T-cell (primary cell): ENCODE data around the gene LSM2. TPM values are rescaled to one million over a fixed set of nuclear protein-coding genes. Genes with fewer than 3 reads are reported as not detected.
A peak's percentile ranks its signal among the peaks of the same experiment; 100 is the strongest.
"Not testable (repeated sequence)": the region's sequence is repeated elsewhere in the genome, so short reads cannot be mapped to it uniquely, and the experiment has no call there.

Experiments used
- ATAC-seq, 4 experiments: fragments of 200-7000 bp in 3 of 4; fragments of 150-1000 bp in 1 of 4; cut with Tn5 transposase; replicated peaks in 1 of 4; 1 replicate in 3 of 4; 2 replicates in 1 of 4; pipeline ENCODE4 v1.10.0; 2021; ENCODE audit warnings: moderate library complexity in 3 of 4, mild to moderate bottlenecking in 2 of 4, moderate number of reproducible peaks in 1 of 4
- CTCF ChIA-PET, 2 donors: fragments of 300-600 bp; sonication (Branson Sonifier 250); formaldehyde crosslinking; loops; one replicate each; lab custom pipeline; 2022; ENCODE audit warnings: antibody characterized with exemption in 2 of 2; lab: Charles Lee
- POLR2A ChIA-PET, 2 donors: fragments of 300-600 bp; sonication (Branson Sonifier 250); formaldehyde crosslinking; loops; one replicate each; lab custom pipeline; 2022; ENCODE audit warnings: antibody characterized with exemption in 2 of 2; lab: Charles Lee
- DNase-seq, 35 experiments: peaks; one replicate each; pipeline versions ENCODE4 v3.0.0 to v3.0.0-alpha.2; 2013 to 2023
- H3K27ac ChIP-seq: one replicate; pipeline ENCODE4 v1.5.1; 2013; ENCODE audit warnings: low read length
- H3K27me3 ChIP-seq, 2 experiments: replicated peaks in 1 of 2; 1 replicate in 1 of 2; 2 replicates in 1 of 2; pipeline versions ENCODE4 v1.6.1 to v1.7.0; 2013; ENCODE audit warnings: low read length in 1 of 2, mixed read lengths in 1 of 2; ENCODE audit not compliant: control insufficient read depth in 2 of 2, insufficient read depth in 2 of 2; ENCODE audit errors: extremely low read depth in 1 of 2
- H3K36me3 ChIP-seq, 2 donors: 1 replicate in 1 of 2; 2 replicates in 1 of 2; pipeline versions ENCODE4 v1.6.1 to v1.7.0; 2013; ENCODE audit warnings: low read length in 1 of 2; ENCODE audit not compliant: control insufficient read depth in 2 of 2, insufficient read depth in 1 of 2; ENCODE audit errors: extremely low read depth in 1 of 2
- H3K4me1 ChIP-seq, 2 experiments: 1 replicate in 1 of 2; 2 replicates in 1 of 2; pipeline versions ENCODE4 v1.6.1 to v1.7.0; 2013; ENCODE audit warnings: low read length in 2 of 2, mixed read lengths in 1 of 2; ENCODE audit not compliant: insufficient read depth in 2 of 2, control insufficient read depth in 1 of 2; ENCODE audit errors: extremely low read depth in 1 of 2
- H3K4me3 ChIP-seq, 2 donors: 1 replicate in 1 of 2; 2 replicates in 1 of 2; pipeline versions ENCODE4 v1.5.1 to v1.7.0; 2013; ENCODE audit warnings: mild to moderate bottlenecking in 2 of 2, low read length in 1 of 2, moderate library complexity in 1 of 2; ENCODE audit not compliant: control insufficient read depth in 1 of 2; ENCODE audit errors: extremely low read depth in 1 of 2
- H3K9me3 ChIP-seq: 2 replicates; pipeline ENCODE4 v1.7.0; 2013
- H3K27ac Mint-ChIP-seq, 2 donors: one replicate each; pipeline ENCODE4 v1.8.0; 2020 to 2021; ENCODE audit warnings: mild to moderate bottlenecking in 2 of 2, mixed read lengths in 2 of 2
- H3K27me3 Mint-ChIP-seq, 2 donors: one replicate each; pipeline ENCODE4 v1.8.0; 2021 to 2022; ENCODE audit warnings: mixed read lengths in 2 of 2
- H3K36me3 Mint-ChIP-seq: one replicate; pipeline ENCODE4 v1.8.0; 2021; ENCODE audit warnings: mixed read lengths
- H3K4me1 Mint-ChIP-seq, 3 donors: one replicate each; pipeline ENCODE4 v1.8.0; 2020 to 2022; ENCODE audit warnings: mixed read lengths in 3 of 3, mild to moderate bottlenecking in 1 of 3
- H3K4me3 Mint-ChIP-seq, 3 donors: one replicate each; pipeline ENCODE4 v1.8.0; 2020 to 2022; ENCODE audit warnings: mild to moderate bottlenecking in 3 of 3, mixed read lengths in 3 of 3, moderate library complexity in 3 of 3
- H3K9me3 Mint-ChIP-seq, 3 donors: one replicate each; pipeline ENCODE4 v1.8.0; 2020 to 2022; ENCODE audit warnings: mixed read lengths in 3 of 3
- WGBS: methylation state at CpG from one replicate; pipeline ENCODE4 v1.1.5; 2013; ENCODE audit warnings: missing lambda C conversion rate; ENCODE audit not compliant: insufficient coverage; 5-methylcytosine and 5-hydroxymethylcytosine counted together
- total RNA-seq, 35 experiments: library from RNA in 6 of 35; stranded (reverse) in 6 of 35; fragments of 120-200 nt in 1 of 35; gene quantifications; one replicate each; pipeline versions ENCODE4 v1.2.1 to v1.2.4 and lab custom pipeline; 2013 to 2026

Gene LSM2
- total RNA-seq, 5 donors from 2014 or later (not counting 1 experiment from before 2014, with no cell fraction given), result 24.2 to 36.4 (median 30.6) TPM

- DNase-seq, result peak; percentile 55 to 91 (median 76)
- no peaks in the 10 kb centered on the region for H3K27me3 Mint-ChIP-seq
- peak within 1 kb of the TSS; percentile 82 to 94 for H3K4me3 ChIP-seq
- H3K27ac ChIP-seq, result peak within 1 kb of the TSS; percentile 79
- H3K9me3 ChIP-seq, result no peaks in the 10 kb centered on the region
- ATAC-seq, result peak; percentile 82 to 93 (median 84)
- H3K4me3 Mint-ChIP-seq, result peak within 1 kb of the TSS; percentile 95 to 97 (median 96)
- no peaks in the 10 kb centered on the region for H3K9me3 Mint-ChIP-seq
- ChIA-PET CTCF (interaction anchor here in 1 of 2 donors (0.7 to 1.4 kb wide), 5 partner anchors 11 to 213 kb away, joined by 3 to 7 read pairs (median 3); partner anchors contain the start of genes LSM2 and NEU1), POLR2A (interaction anchor here in 1 of 2 donors (1.0 kb wide), 1 partner anchor 67 kb away, joined by 4 read pairs; the partner anchor contains the start of gene NEU1)
- H3K4me1 Mint-ChIP-seq, result peaks cover 42 to 48% (median 44%) of the 10 kb centered on the region in 3 donors
- peaks cover 9 to 15% of the 10 kb centered on the region in 2 donors for H3K36me3 ChIP-seq
- no peaks in the 10 kb centered on the region for H3K27me3 ChIP-seq
- peak within 1 kb of the TSS; percentile 98 to 99 for H3K27ac Mint-ChIP-seq
- H3K36me3 Mint-ChIP-seq, result peaks cover 5% of the 10 kb centered on the region
- under 1% methylated on average over 74 of the region's 75 CpGs for WGBS
- peaks cover 23 to 49% of the 10 kb centered on the region in 2 experiments for H3K4me1 ChIP-seq
Observed at GRCh38 chr6:31795616-31796298, 11.0 kb downstream of the LSM2 start, which contains the start of gene VARS1. VARS1 (minus strand) TSS chr6:31795752; CDS start chr6:31795217, 535 bp downstream.

GRCh38 chr6:31794866-31795615 lies 11.7 kb downstream of the LSM2 start:
- H3K27ac ChIP-seq, result peak overlapping the region; percentile 79
- H3K9me3 Mint-ChIP-seq, result no peaks in the 10 kb centered on the region
- WGBS, result 2% methylated on average over 34 of the region's 44 CpGs
- H3K36me3 Mint-ChIP-seq, result peaks cover 8% of the 10 kb centered on the region
- ChIA-PET CTCF (interaction anchor here in 1 of 2 donors (1.0 kb wide), 2 partner anchors 22 to 56 kb away, joined by 3 to 4 read pairs; no protein-coding TSS in a partner anchor), POLR2A (interaction anchor here in 1 of 2 donors (0.6 kb wide), 1 partner anchor 31 kb away, joined by 4 read pairs; no protein-coding TSS in a partner anchor)
- no peaks in the 10 kb centered on the region for H3K27me3 Mint-ChIP-seq
- peak overlapping the region; percentile 82 to 94 for H3K4me3 ChIP-seq
- peak in 2 of 4 experiments; percentile 6 to 10 for ATAC-seq
- peak overlapping the region; percentile 95 to 97 (median 96) for H3K4me3 Mint-ChIP-seq
- H3K36me3 ChIP-seq, result peaks cover 9 to 15% of the 10 kb centered on the region in 2 donors
- H3K9me3 ChIP-seq, result no peaks in the 10 kb centered on the region
- no peaks in the 10 kb centered on the region for H3K27me3 ChIP-seq
- peak overlapping the region; percentile 98 to 99 for H3K27ac Mint-ChIP-seq
- peak in 1 of 35 experiments; percentile 32 for DNase-seq
- peaks cover 46 to 51% (median 46%) of the 10 kb centered on the region in 3 donors for H3K4me1 Mint-ChIP-seq
- peaks cover 23 to 49% of the 10 kb centered on the region in 2 experiments for H3K4me1 ChIP-seq

- Histone ChIP-seq H3K27me3 (no peaks in the 10 kb centered on the region), H3K9me3 (no peaks in the 10 kb centered on the region), H3K27ac (peak overlapping the region; percentile 79), H3K4me3 (peak overlapping the region; percentile 82 to 94), H3K36me3 (peaks cover 9 to 15% of the 10 kb centered on the region in 2 donors), H3K4me1 (peaks cover 23 to 49% of the 10 kb centered on the region in 2 experiments)
- DNase-seq (peak in 2 of 35 experiments; percentile 13 to 46), ATAC-seq (no peak)
- H3K36me3 Mint-ChIP-seq, result peaks cover 10% of the 10 kb centered on the region
- H3K4me3 Mint-ChIP-seq, result peak overlapping the region; percentile 78 to 96 (median 95)
- no peaks in the 10 kb centered on the region for H3K9me3 Mint-ChIP-seq
- ChIA-PET CTCF (no interaction called here), POLR2A (interaction anchor here in 1 of 2 donors (0.6 kb wide), 1 partner anchor 32 kb away, joined by 4 read pairs; no protein-coding TSS in a partner anchor)
- H3K27ac Mint-ChIP-seq, result peak overlapping the region; percentile 84 to 96
- H3K4me1 Mint-ChIP-seq, result peaks cover 46 to 54% (median 46%) of the 10 kb centered on the region in 3 donors
- no peaks in the 10 kb centered on the region for H3K27me3 Mint-ChIP-seq
- 19% methylated on average over 7 of the region's 7 CpGs for WGBS
Observed at GRCh38 chr6:31794294-31794865, 12.4 kb downstream of the LSM2 start.

- H3K36me3 Mint-ChIP-seq, result peaks cover 15% of the 10 kb centered on the region
- WGBS, result 100% methylated on average over 4 of the region's 6 CpGs
- H3K27me3 ChIP-seq, H3K4me3 ChIP-seq, H3K9me3 ChIP-seq, H3K9me3 Mint-ChIP-seq, ATAC-seq, DNase-seq, POLR2A ChIA-PET, H3K27me3 Mint-ChIP-seq: not testable (repeated sequence)
- Histone ChIP-seq H3K27ac (peak overlapping the region; percentile 79), H3K36me3 (peaks cover 9 to 15% of the 10 kb centered on the region in 2 donors), H3K4me1 (peaks cover 23 to 49% of the 10 kb centered on the region in 2 experiments)
- peak overlapping the region; percentile 78 to 96 (median 95) for H3K4me3 Mint-ChIP-seq
- CTCF ChIA-PET, result interaction anchor here in 1 of 2 donors (0.7 kb wide), 1 partner anchor 51 kb away, joined by 8 read pairs; no protein-coding TSS in a partner anchor
- peak overlapping the region; percentile 84 to 96 for H3K27ac Mint-ChIP-seq
- peaks cover 45 to 57% (median 46%) of the 10 kb centered on the region in 3 donors for H3K4me1 Mint-ChIP-seq
Observed at GRCh38 chr6:31793927-31794245, 12.9 kb downstream of the LSM2 start.

GRCh38 chr6:31792761-31793171 lies 14.0 kb downstream of the LSM2 start:
- WGBS, result 77% methylated on average over 4 of the region's 12 CpGs
- ChIA-PET CTCF (no interaction called here), POLR2A (no interaction called here)
- Mint-ChIP-seq H3K27me3 (no peaks in the 10 kb centered on the region), H3K4me3 (peak overlapping the region in 1 of 3 donors; percentile 95), H3K36me3 (peaks cover 15% of the 10 kb centered on the region), H3K9me3 (no peaks in the 10 kb centered on the region), H3K4me1 (peaks cover 38 to 49% (median 41%) of the 10 kb centered on the region in 3 donors), H3K27ac (peak overlapping the region; percentile 19 to 24)
- no peaks in the 10 kb centered on the region for H3K9me3 ChIP-seq
- H3K4me1 ChIP-seq, result peaks cover 17 to 41% of the 10 kb centered on the region in 2 experiments
- ATAC-seq (no peak), DNase-seq (no peak)
- peak overlapping the region; percentile 18 for H3K27ac ChIP-seq
- peaks cover 9 to 15% of the 10 kb centered on the region in 2 donors for H3K36me3 ChIP-seq
- H3K27me3 ChIP-seq, result no peaks in the 10 kb centered on the region
- no peak overlapping the region for H3K4me3 ChIP-seq
